Karpas-422 (cell line): ENCODE measurements around the gene GLIPR1L2. TPM values are rescaled to one million over a fixed set of nuclear protein-coding genes. Genes with fewer than 3 reads are reported as not detected.

Experiments used
- DNase-seq: peaks from one replicate; pipeline ENCODE4 v3.0.0-alpha.2; 2015
- H2AFZ ChIP-seq: fragments of 200-600 bp; sonication (generic); 2 replicates; pipeline ENCODE4 v1.6.1; 2014; ENCODE audit warnings: antibody characterized with exemption, low read length, mixed read lengths
- H3K27ac ChIP-seq: fragments of 200-600 bp; sonication (generic); 2 replicates; pipeline ENCODE4 v1.5.1; 2014; ENCODE audit warnings: mild to moderate bottlenecking, low read length, moderate library complexity
- H3K27me3 ChIP-seq: fragments of 200-600 bp; sonication (generic); 2 replicates; pipeline ENCODE4 v1.6.1; 2014; ENCODE audit warnings: low read length, mixed read lengths
- H3K36me3 ChIP-seq: fragments of 200-600 bp; sonication (generic); 2 replicates; pipeline ENCODE4 v1.6.1; 2014; ENCODE audit warnings: low read length, mixed read lengths; ENCODE audit not compliant: insufficient read depth
- H3K4me1 ChIP-seq: fragments of 200-600 bp; sonication (generic); 2 replicates; pipeline ENCODE4 v1.6.1; 2014; ENCODE audit warnings: mild to moderate bottlenecking, low read length, mixed read lengths
- H3K4me2 ChIP-seq: fragments of 200-600 bp; sonication (generic); 2 replicates; pipeline ENCODE4 v1.6.1; 2014; ENCODE audit warnings: low read length, low read depth, mild to moderate bottlenecking; ENCODE audit not compliant: poor library complexity, severe bottlenecking
- H3K4me3 ChIP-seq: fragments of 200-600 bp; sonication (generic); 2 replicates; pipeline ENCODE4 v1.5.1; 2014; ENCODE audit warnings: mild to moderate bottlenecking, antibody characterized with exemption, low read length, mixed read lengths
- H3K79me2 ChIP-seq: fragments of 200-600 bp; sonication (generic); 2 replicates; pipeline ENCODE4 v1.6.1; 2014; ENCODE audit warnings: mild to moderate bottlenecking, low read length, mixed read lengths
- H3K9ac ChIP-seq: fragments of 200-600 bp; sonication (generic); 2 replicates; pipeline ENCODE4 v1.6.0; 2014; ENCODE audit warnings: low read length
- H3K9me2 ChIP-seq: fragments of 200-600 bp; sonication (generic), shearing (Covaris generic); replicated peaks from 2 replicates; pipeline ENCODE4 v1.6.0; 2014; ENCODE audit warnings: mild to moderate bottlenecking, low read length, moderate library complexity; ENCODE audit not compliant: insufficient read depth
- H3K9me3 ChIP-seq: fragments of 300-700, 200-600 bp; sonication (generic); 2 replicates; pipeline ENCODE4 v1.6.1; 2014; ENCODE audit warnings: low read length, mixed read lengths
- H4K20me1 ChIP-seq: fragments of 200-600 bp; sonication (generic); 2 replicates; pipeline ENCODE4 v1.6.1; 2014; ENCODE audit warnings: mild to moderate bottlenecking, antibody characterized with exemption, low read length, low read depth; ENCODE audit not compliant: insufficient read depth
- total RNA-seq: library from RNA; depleted of rRNA; stranded (reverse); fragments of >200 nt; shearing (Covaris generic); gene quantifications from 2 replicates; pipeline ENCODE4 v1.2.3, GENCODE V29; 2014; ENCODE audit warnings: low replicate concordance

Gene GLIPR1L2
- total RNA-seq, 1 experiment from 2014 or later: not detected

GRCh38 chr12:75404231-75404630 lies 13.3 kb downstream of the GLIPR1L2 start:
- no peaks in the 10 kb centered on the region for H3K36me3 ChIP-seq
- H3K4me3 ChIP-seq: no peak overlapping the region
- H3K27ac ChIP-seq: no peak overlapping the region
- no peak overlapping the region for H3K9ac ChIP-seq
- H3K4me2 ChIP-seq: no peak overlapping the region
- no peaks in the 10 kb centered on the region for H3K4me1 ChIP-seq
- H3K9me3 ChIP-seq: no peaks in the 10 kb centered on the region
- H3K79me2 ChIP-seq: no peaks in the 10 kb centered on the region
- H4K20me1 ChIP-seq: no peaks in the 10 kb centered on the region
- DNase-seq: no peak
- H2AFZ ChIP-seq: no peak overlapping the region
- no peaks in the 10 kb centered on the region; the same call in 1 of the 2 replicates for H3K9me2 ChIP-seq
- H3K27me3 ChIP-seq: no peaks in the 10 kb centered on the region

- DNase-seq: no peak
- Histone ChIP-seq H3K9me3 (no peaks in the 10 kb centered on the region), H4K20me1 (no peaks in the 10 kb centered on the region), H3K9me2 (no peaks in the 10 kb centered on the region), H3K27me3 (no peaks in the 10 kb centered on the region), H3K36me3 (no peaks in the 10 kb centered on the region), H3K9ac (no peak overlapping the region), H2AFZ (0 out of 2 replicates have a peak overlapping the region, but pooled peaks have one; percentile 61), H3K4me3 (no peak overlapping the region), H3K4me2 (no peak overlapping the region), H3K79me2 (no peaks in the 10 kb centered on the region), H3K4me1 (no peaks in the 10 kb centered on the region), H3K27ac (no peak overlapping the region)
Measured at GRCh38 chr12:75407683-75408082, 16.8 kb downstream of the GLIPR1L2 start.

GRCh38 chr12:75409830-75410229 lies 18.9 kb downstream of the GLIPR1L2 start:
- Histone ChIP-seq H3K27ac (no peak overlapping the region), H3K4me2 (no peak overlapping the region), H3K9ac (no peak overlapping the region), H3K4me3 (no peak overlapping the region), H2AFZ (no peak overlapping the region; the same call in 1 of the 2 replicates), H3K4me1 (no peaks in the 10 kb centered on the region), H3K9me2 (no peaks in the 10 kb centered on the region), H3K79me2 (no peaks in the 10 kb centered on the region), H3K27me3 (no peaks in the 10 kb centered on the region), H3K36me3 (no peaks in the 10 kb centered on the region), H3K9me3 (no peaks in the 10 kb centered on the region), H4K20me1 (no peaks in the 10 kb centered on the region)
- no peak for DNase-seq

- Histone ChIP-seq H3K4me2 (no peak overlapping the region), H3K9ac (no peak overlapping the region), H3K9me2 (no peaks in the 10 kb centered on the region), H4K20me1 (no peaks in the 10 kb centered on the region), H3K79me2 (no peaks in the 10 kb centered on the region), H3K27me3 (no peaks in the 10 kb centered on the region), H3K4me3 (no peak overlapping the region), H3K4me1 (no peaks in the 10 kb centered on the region), H3K36me3 (no peaks in the 10 kb centered on the region), H3K9me3 (no peaks in the 10 kb centered on the region), H2AFZ (peak overlapping the region; percentile 54), H3K27ac (no peak overlapping the region)
- DNase-seq: no peak
Measured at GRCh38 chr12:75414671-75415070, 23.8 kb downstream of the GLIPR1L2 start.

- Histone ChIP-seq H3K9ac (no peak overlapping the region), H3K9me3 (no peaks in the 10 kb centered on the region), H3K27me3 (no peaks in the 10 kb centered on the region), H3K4me1 (no peaks in the 10 kb centered on the region), H3K36me3 (no peaks in the 10 kb centered on the region), H4K20me1 (no peaks in the 10 kb centered on the region), H3K79me2 (no peaks in the 10 kb centered on the region), H3K4me2 (no peak overlapping the region), H3K9me2 (no peaks in the 10 kb centered on the region), H3K27ac (no peak overlapping the region), H2AFZ (peak overlapping the region; percentile 39; the same call in 1 of the 2 replicates), H3K4me3 (no peak overlapping the region)
- DNase-seq: no peak
Measured at GRCh38 chr12:75419841-75420240, 29.0 kb downstream of the GLIPR1L2 start.

GRCh38 chr12:75427491-75427890 lies 36.6 kb downstream of the GLIPR1L2 start:
- Histone ChIP-seq H3K9ac (no peak overlapping the region), H3K27ac (no peak overlapping the region), H3K27me3 (no peaks in the 10 kb centered on the region), H3K4me1 (no peaks in the 10 kb centered on the region), H2AFZ (no peak overlapping the region), H3K9me2 (no peaks in the 10 kb centered on the region), H3K4me3 (no peak overlapping the region), H3K9me3 (peaks cover 32% of the 10 kb centered on the region), H3K79me2 (no peaks in the 10 kb centered on the region), H3K4me2 (no peak overlapping the region), H3K36me3 (peaks cover 3% of the 10 kb centered on the region; the same call in 1 of the 2 replicates), H4K20me1 (no peaks in the 10 kb centered on the region)
- DNase-seq: no peak

- Histone ChIP-seq H3K79me2 (no peaks in the 10 kb centered on the region), H3K36me3 (peaks cover 3% of the 10 kb centered on the region; the same call in 1 of the 2 replicates), H3K27me3 (no peaks in the 10 kb centered on the region), H3K9ac (no peak overlapping the region), H2AFZ (no peak overlapping the region), H3K4me3 (no peak overlapping the region), H3K27ac (no peak overlapping the region), H3K4me1 (no peaks in the 10 kb centered on the region), H4K20me1 (no peaks in the 10 kb centered on the region), H3K9me2 (no peaks in the 10 kb centered on the region), H3K9me3 (peaks cover 32% of the 10 kb centered on the region), H3K4me2 (no peak overlapping the region)
- DNase-seq: no peak
Measured at GRCh38 chr12:75428767-75429166, 37.9 kb downstream of the GLIPR1L2 start.

- Histone ChIP-seq H3K4me1 (no peaks in the 10 kb centered on the region), H3K27me3 (no peaks in the 10 kb centered on the region), H2AFZ (peak overlapping the region; percentile 19; the same call in 1 of the 2 replicates), H3K4me2 (no peak overlapping the region), H3K36me3 (0 out of 2 replicates have a peak, but pooled peaks cover 3% of the 10 kb centered on the region), H3K9me2 (no peaks in the 10 kb centered on the region), H3K9me3 (peaks cover 36% of the 10 kb centered on the region), H3K27ac (no peak overlapping the region), H3K4me3 (no peak overlapping the region), H3K9ac (no peak overlapping the region), H4K20me1 (no peaks in the 10 kb centered on the region), H3K79me2 (no peaks in the 10 kb centered on the region)
- DNase-seq: no peak
Measured at GRCh38 chr12:75432924-75433323, 42.0 kb downstream of the GLIPR1L2 start.
